Bronchial epithelial cell (primary cell): ENCODE measurements around the gene KBTBD4. TPM values are rescaled to one million over a fixed set of nuclear protein-coding genes. Genes with fewer than 3 reads are reported as not detected.

ENCODE experiments used
- DNase-seq: peaks from one replicate; pipeline ENCODE4 v3.0.0-alpha.2; 2010; ENCODE audit warnings: low read depth
- FAIRE-seq: peaks from 2 replicates; lab custom pipeline; 2011; peaks lifted over from hg19 to GRCh38; lab: Jason Lieb, UNC
- H3K27me3 ChIP-seq: 2 replicates; pipeline ENCODE4 v1.5.1; 2011; ENCODE audit warnings: low read length; ENCODE audit not compliant: control insufficient read depth, insufficient read depth
- H3K36me3 ChIP-seq: 2 replicates; pipeline ENCODE4 v1.5.1; 2011; ENCODE audit warnings: low read length; ENCODE audit not compliant: control insufficient read depth, insufficient read depth
- H3K4me3 ChIP-seq: 2 replicates; pipeline ENCODE4 v1.5.1; 2011; ENCODE audit warnings: mild to moderate bottlenecking, low read depth, low read length, control low read depth
- CTCF ChIP-seq: IDR thresholded peaks from 2 replicates; pipeline ENCODE4 v1.5.1; 2011; ENCODE audit warnings: mild to moderate bottlenecking, moderate library complexity, low read length, control low read depth, inconsistent platforms; ENCODE audit not compliant: insufficient read depth, severe bottlenecking
- total RNA-seq: library from RNA; depleted of rRNA; stranded (reverse); fragments of >200 nt; gene quantifications from 2 replicates; pipeline ENCODE4 v1.2.1, GENCODE V29; 2014

Gene KBTBD4
- total RNA-seq, 1 donor from 2014 or later: 14.7 TPM

GRCh38 chr11:47583844-47584243 is 5.1 kb upstream of the KBTBD4 start:
- H3K36me3 ChIP-seq: peaks cover 22% of the 10 kb centered on the region
- no peak for FAIRE-seq
- no peak for TF ChIP-seq CTCF
- H3K27me3 ChIP-seq: no peaks in the 10 kb centered on the region
- DNase-seq: no peak
- H3K4me3 ChIP-seq: no peak overlapping the region

- TF ChIP-seq CTCF: no peak
- no peaks in the 10 kb centered on the region for H3K27me3 ChIP-seq
- FAIRE-seq (no peak), DNase-seq (no peak)
- H3K36me3 ChIP-seq: peaks cover 20% of the 10 kb centered on the region
- no peak overlapping the region for H3K4me3 ChIP-seq
Observed at GRCh38 chr11:47577460-47578041, 1.2 kb downstream of the KBTBD4 start.

- TF ChIP-seq CTCF: no peak
- no peaks in the 10 kb centered on the region for H3K27me3 ChIP-seq
- peaks cover 14% of the 10 kb centered on the region for H3K36me3 ChIP-seq
- FAIRE-seq (no peak), DNase-seq (no peak)
- H3K4me3 ChIP-seq: no peak overlapping the region
Observed at GRCh38 chr11:47573321-47573720, 5.4 kb downstream of the KBTBD4 start.

- DNase-seq: no peak
- H3K36me3 ChIP-seq: peaks cover 14% of the 10 kb centered on the region
Observed at GRCh38 chr11:47572715-47573255, 6.0 kb downstream of the KBTBD4 start.

GRCh38 chr11:47571895-47572294 is 6.9 kb downstream of the KBTBD4 start:
- Histone ChIP-seq H3K36me3 (peaks cover 14% of the 10 kb centered on the region), H3K4me3 (no peak overlapping the region), H3K27me3 (no peaks in the 10 kb centered on the region)
- TF ChIP-seq CTCF: no peak
- FAIRE-seq: no peak
- DNase-seq: peak; percentile 38

More at GRCh38 chr11:47572715-47573255, 6.0 kb downstream of the KBTBD4 start:
- Histone ChIP-seq H3K4me3 (no peak overlapping the region), H3K27me3 (no peaks in the 10 kb centered on the region)
- no peak for FAIRE-seq
- no peak for TF ChIP-seq CTCF

GRCh38 chr11:47571357-47571729 is 7.4 kb downstream of the KBTBD4 start:
- DNase-seq (no peak), FAIRE-seq (no peak)
- TF ChIP-seq CTCF: no peak
- H3K36me3 ChIP-seq: peaks cover 14% of the 10 kb centered on the region
- H3K4me3 ChIP-seq: no peak overlapping the region
- no peaks in the 10 kb centered on the region for H3K27me3 ChIP-seq
